ENCODE measurements around the gene CCDC142. TPM values are rescaled to one million over a fixed set of nuclear protein-coding genes. Genes with fewer than 3 reads are reported as not detected.

Gene CCDC142
- total and polyA plus RNA-seq, 2 of the 8 experiments (the other 6 are each of a cell fraction or from before 2014, with no cell fraction given), result 6.0 to 10.7 TPM

- no peak overlapping the region for H3K27ac ChIP-seq (ENCODE audit: low read depth, low read length)
Observed at GRCh38 chr2:74424995-74425406, 57.8 kb downstream of the CCDC142 start.

More at GRCh38 chr2:74424995-74425406, 57.8 kb downstream of the CCDC142 start:
- Histone ChIP-seq H3K79me1 (ENCODE audit: low read depth, low read length) (peaks cover 4% of the 10 kb centered on the region; the same call in 1 of the 2 replicates), H3K4me3 (ENCODE audit: extremely low read depth in 1 of 4, insufficient read depth in 2 of 4, low read depth in 3 of 4, low read length in 4 of 4) (no peak overlapping the region), H3K4ac (replicated peaks; ENCODE audit: insufficient read length, low read depth, low read length) (no peak overlapping the region), H4K8ac (ENCODE audit: extremely low read depth, insufficient read depth, low read length) (no peak overlapping the region), H3K23me2 (ENCODE audit: low read depth, low read length) (peaks cover 10% of the 10 kb centered on the region), H2BK12ac (ENCODE audit: low read depth, low read length) (no peak overlapping the region), H4K5ac (ENCODE audit: insufficient read length, low read depth, low read length) (no peak overlapping the region), H2BK20ac (ENCODE audit: low read length) (no peak overlapping the region), H3K27me3 (replicated peaks in 1 of 4; ENCODE audit: control insufficient read depth in 3 of 4, extremely low read depth in 1 of 4, insufficient read depth in 3 of 4, low read length in 3 of 4) (0 out of 7 replicates have a peak, but pooled peaks cover 0 to 2% (median 0%) of the 10 kb centered on the region in 4 experiments), H4K20me1 (replicated peaks in 1 of 2; ENCODE audit: control insufficient read depth in 1 of 2, insufficient read depth in 2 of 2, low read length in 2 of 2) (peaks cover 1 to 18% of the 10 kb centered on the region in 2 experiments), H3K36me3 (ENCODE audit: control insufficient read depth in 2 of 4, insufficient read depth in 4 of 4, low read length in 3 of 4) (peaks cover 12 to 56% (median 39%) of the 10 kb centered on the region in 4 experiments; a peak in 7 of 8 replicates), H2AFZ (ENCODE audit: low read length) (no peak overlapping the region), H3K23ac (ENCODE audit: insufficient read length) (no peak overlapping the region), H3K9me3 (ENCODE audit: insufficient read depth in 2 of 2, low read depth in 1 of 2, low read length in 1 of 2) (no peaks in the 10 kb centered on the region), H3K79me2 (ENCODE audit: control insufficient read depth in 1 of 2, insufficient read depth in 2 of 2, low read length in 2 of 2) (no peaks in the 10 kb centered on the region), H2BK5ac (ENCODE audit: low read depth, low read length) (no peak overlapping the region), H3K9ac (replicated peaks in 1 of 4; ENCODE audit: extremely low read depth in 1 of 4, low read depth in 3 of 4, low read length in 3 of 4) (no peak overlapping the region), H2BK120ac (replicated peaks; ENCODE audit: low read depth, low read length) (no peak overlapping the region), H3K4me2 (ENCODE audit: insufficient read depth in 1 of 2, low read depth in 2 of 2, low read length in 2 of 2) (no peak overlapping the region), H2BK15ac (ENCODE audit: low read length) (no peak overlapping the region), H2AK5ac (ENCODE audit: low read depth, low read length) (no peak overlapping the region), H4K91ac (replicated peaks; ENCODE audit: insufficient read length, low read length) (no peak overlapping the region), H3K56ac (replicated peaks; ENCODE audit: insufficient read length, low read depth, low read length) (no peak overlapping the region), H3K18ac (ENCODE audit: extremely low read depth, low read length) (no peak overlapping the region), H3K4me1 (replicated peaks in 1 of 4; ENCODE audit: control insufficient read depth in 3 of 4, insufficient read depth in 4 of 4, low read length in 3 of 4) (peaks cover 0 to 5% (median 3%) of the 10 kb centered on the region in 4 experiments; a peak in 3 of 7 replicates), H3K14ac (ENCODE audit: insufficient read length) (no peak overlapping the region)
- ChIA-PET CTCF (ENCODE audit: partially characterized antibody) (interaction anchor here (0.6 to 0.9 kb wide), 2 partner anchors 14 to 47 kb away, joined by 3 read pairs; partner anchors contain the start of gene MRPL53), POLR2A (ENCODE audit: partially characterized antibody) (interaction anchor here (0.6 to 5.5 kb wide), 12 partner anchors 7 to 78 kb away, joined by 3 to 42 read pairs (median 5); partner anchors contain the start of genes CCDC142, MRPL53, TTC31 and WBP1)
- DNase-seq (ENCODE audit: low read depth in 1 of 2, low spot score in 2 of 2), result no peak
- TF ChIP-seq POLR2AphosphoS5 (IDR thresholded peaks at IDR 0.05; ENCODE audit: low read depth, low read length) (peak; percentile 31; the same call in 1 of the 2 replicates), TCF12 (IDR thresholded peaks at IDR 0.05; ENCODE audit: low read depth, low read length) (no peak), CREB1 (IDR thresholded peaks at IDR 0.05) (no peak), POLR2A (IDR thresholded peaks at IDR 0.05; ENCODE audit: control extremely low read depth in 1 of 2, low read depth in 2 of 2, low read length in 2 of 2) (peak in 1 of 2 experiments; percentile 24; a peak in 1 of 3 replicates)
- FAIRE-seq, result no peak
- 87% methylated on average over 5 of the region's 5 CpGs; no CpG with 5 or more reads in 1 of the 2 experiments for WGBS, 2 experiments (ENCODE audit: extremely low coverage in 1 of 2, insufficient coverage in 1 of 2, insufficient read length in 1 of 2, insufficient replicate concordance in 2 of 2, low coverage in 1 of 2, low lambda C conversion rate in 2 of 2, missing lambda C conversion rate in 1 of 2)

All from H1 (cell line).